Measurements from ENCODE around the gene SEMA7A.

Gene SEMA7A

GRCh38 chr15:74420193-74420905 is 13.4 kb downstream of the SEMA7A start:
- Mint-ChIP-seq H3K4me1 (peaks cover 64% of the 10 kb centered on the region), H3K36me3 (ENCODE audit: low read depth) (peaks cover 6% of the 10 kb centered on the region), H3K27ac (peak overlapping the region in 2 of 3 experiments; percentile 43 to 82), H3K4me3 (no peak overlapping the region), H3K27me3 (ENCODE audit: low read depth) (peaks cover 8% of the 10 kb centered on the region), H3K9me3 (no peaks in the 10 kb centered on the region)
- TF ChIP-seq CTCF (IDR thresholded peaks at IDR 0.05; ENCODE audit: unreplicated experiment in 3 of 3), result no peak

GRCh38 chr15:74419432-74419831 is 14.3 kb downstream of the SEMA7A start:
- H3K27ac Mint-ChIP-seq, result no peak overlapping the region
- H3K27me3 Mint-ChIP-seq (ENCODE audit: low read depth), result peaks cover 8% of the 10 kb centered on the region
- H3K4me3 Mint-ChIP-seq, result no peak overlapping the region
- no peak for TF ChIP-seq CTCF (IDR thresholded peaks at IDR 0.05; ENCODE audit: unreplicated experiment in 3 of 3)
- H3K4me1 Mint-ChIP-seq, result peaks cover 58% of the 10 kb centered on the region
- peaks cover 9% of the 10 kb centered on the region for H3K36me3 Mint-ChIP-seq (ENCODE audit: low read depth)
- no peaks in the 10 kb centered on the region for H3K9me3 Mint-ChIP-seq

- TF ChIP-seq CTCF (IDR thresholded peaks at IDR 0.05; ENCODE audit: unreplicated experiment in 3 of 3), result no peak
- H3K27ac Mint-ChIP-seq, result peak overlapping the region in 2 of 3 experiments; percentile 63 to 74
- peaks cover 8% of the 10 kb centered on the region for H3K27me3 Mint-ChIP-seq (ENCODE audit: low read depth)
- H3K4me1 Mint-ChIP-seq, result peaks cover 52% of the 10 kb centered on the region
- H3K4me3 Mint-ChIP-seq, result peak overlapping the region in 1 of 3 experiments; percentile 7
- peaks cover 14% of the 10 kb centered on the region for H3K36me3 Mint-ChIP-seq (ENCODE audit: low read depth)
- no peaks in the 10 kb centered on the region for H3K9me3 Mint-ChIP-seq
Observed at GRCh38 chr15:74418575-74419338, 15.0 kb downstream of the SEMA7A start.

- no peak for TF ChIP-seq CTCF (IDR thresholded peaks at IDR 0.05; ENCODE audit: unreplicated experiment in 3 of 3)
- Mint-ChIP-seq H3K4me1 (peaks cover 43% of the 10 kb centered on the region), H3K36me3 (ENCODE audit: low read depth) (peaks cover 14% of the 10 kb centered on the region), H3K9me3 (no peaks in the 10 kb centered on the region), H3K4me3 (no peak overlapping the region), H3K27me3 (ENCODE audit: low read depth) (peaks cover 8% of the 10 kb centered on the region), H3K27ac (no peak overlapping the region)
Observed at GRCh38 chr15:74417670-74418069, 16.1 kb downstream of the SEMA7A start.

GRCh38 chr15:74417225-74417624 is 16.5 kb downstream of the SEMA7A start:
- H3K4me1 Mint-ChIP-seq, result peaks cover 43% of the 10 kb centered on the region
- H3K27ac Mint-ChIP-seq, result no peak overlapping the region
- H3K36me3 Mint-ChIP-seq (ENCODE audit: low read depth), result peaks cover 14% of the 10 kb centered on the region
- H3K9me3 Mint-ChIP-seq, result no peaks in the 10 kb centered on the region
- TF ChIP-seq CTCF (IDR thresholded peaks at IDR 0.05; ENCODE audit: unreplicated experiment in 3 of 3), result no peak
- H3K27me3 Mint-ChIP-seq (ENCODE audit: low read depth), result peaks cover 8% of the 10 kb centered on the region
- H3K4me3 Mint-ChIP-seq, result no peak overlapping the region

All from nephron (organoid).